ENCODE measurements around the gene PARD3.
"Not testable (repeated sequence)": the region's sequence is repeated elsewhere in the genome, so short reads cannot be mapped to it uniquely, and the experiment has no call there.

The PARD3 gene

GRCh38 chr10:34286136-34286739 lies 528.9 kb downstream of the PARD3 start:
- no peak for DNase-seq (ENCODE audit: low read depth in 2 of 2, low spot score in 1 of 2)

GRCh38 chr10:34281661-34282582 lies 533.2 kb downstream of the PARD3 start:
- no peak for DNase-seq (ENCODE audit: low read depth in 2 of 2, low spot score in 1 of 2)

- DNase-seq (ENCODE audit: low read depth in 2 of 2, low spot score in 1 of 2) = no peak
Observed at GRCh38 chr10:34280599-34281374, 534.3 kb downstream of the PARD3 start.

DNA sequence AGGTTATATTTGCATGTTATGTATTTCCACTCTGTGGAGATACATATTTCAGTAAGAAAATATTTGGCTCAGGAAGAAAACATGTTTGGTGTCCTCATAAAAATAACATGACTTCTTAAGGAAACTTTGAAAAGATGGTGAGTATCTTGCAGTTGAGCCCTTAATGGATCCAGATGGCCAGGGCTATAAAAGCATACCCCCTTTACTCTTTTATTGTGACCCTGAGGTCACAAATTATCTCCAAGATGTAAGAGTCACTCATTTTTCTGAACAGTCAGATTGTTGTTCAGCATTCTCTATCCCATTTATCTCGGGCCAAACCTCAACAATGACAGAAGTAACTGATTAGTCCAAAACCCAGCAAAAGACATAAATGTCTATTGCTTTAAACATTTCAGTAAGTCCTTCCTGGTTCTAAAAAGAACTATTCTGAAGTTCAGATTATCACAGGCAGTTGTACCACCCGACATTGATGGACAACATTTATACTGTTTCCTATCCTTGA lies 539.4 kb downstream of the PARD3 start:
- DNase-seq (ENCODE audit: low read depth in 2 of 2, low spot score in 1 of 2) = no peak

DNA sequence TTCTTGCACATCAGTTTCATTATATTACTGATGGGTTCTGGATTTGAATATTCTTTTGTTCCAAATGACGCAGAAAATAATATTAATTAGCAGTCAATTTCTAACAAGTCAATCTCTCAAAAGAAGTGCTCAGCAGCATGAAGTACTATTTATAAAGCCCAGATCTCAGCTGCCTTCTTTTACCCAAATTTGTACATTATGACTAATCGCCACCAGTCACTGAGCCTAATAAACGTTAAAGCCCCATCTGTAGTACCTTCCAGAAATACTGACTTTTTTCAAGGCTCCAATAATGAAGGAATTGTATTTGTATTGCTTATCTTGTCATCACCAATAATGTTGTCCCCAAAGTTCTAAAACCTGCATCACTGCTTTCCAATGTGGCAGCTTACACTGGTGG lies 540.2 kb downstream of the PARD3 start:
- no peak for DNase-seq (ENCODE audit: low read depth in 2 of 2, low spot score in 1 of 2)

DNA sequence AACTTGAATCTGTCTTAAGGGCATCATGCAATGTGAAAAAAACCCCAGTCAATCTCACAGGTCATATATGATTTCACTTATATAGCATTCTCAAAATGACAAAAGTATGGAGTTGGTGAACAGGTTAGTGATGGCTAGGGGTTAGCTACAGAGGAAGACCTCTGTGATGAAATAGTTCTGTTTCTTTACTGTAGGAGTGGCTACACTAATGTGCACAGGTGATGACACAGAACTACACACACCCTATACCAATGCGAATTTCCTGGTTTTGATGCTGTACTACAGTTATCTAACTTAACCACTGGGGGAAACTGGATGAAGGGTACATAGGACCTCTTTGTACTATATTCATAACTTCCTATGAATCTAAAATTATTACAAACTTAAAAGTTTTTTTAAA lies 541.8 kb downstream of the PARD3 start:
- no peak for DNase-seq (ENCODE audit: low read depth in 2 of 2, low spot score in 1 of 2)

GRCh38 chr10:34272316-34272715 lies 542.8 kb downstream of the PARD3 start:
- DNase-seq (ENCODE audit: low read depth in 2 of 2, low spot score in 1 of 2) = no peak

GRCh38 chr10:34268410-34268809 lies 546.7 kb downstream of the PARD3 start:
- DNase-seq (ENCODE audit: low read depth in 2 of 2, low spot score in 1 of 2) = not testable (repeated sequence)

DNA sequence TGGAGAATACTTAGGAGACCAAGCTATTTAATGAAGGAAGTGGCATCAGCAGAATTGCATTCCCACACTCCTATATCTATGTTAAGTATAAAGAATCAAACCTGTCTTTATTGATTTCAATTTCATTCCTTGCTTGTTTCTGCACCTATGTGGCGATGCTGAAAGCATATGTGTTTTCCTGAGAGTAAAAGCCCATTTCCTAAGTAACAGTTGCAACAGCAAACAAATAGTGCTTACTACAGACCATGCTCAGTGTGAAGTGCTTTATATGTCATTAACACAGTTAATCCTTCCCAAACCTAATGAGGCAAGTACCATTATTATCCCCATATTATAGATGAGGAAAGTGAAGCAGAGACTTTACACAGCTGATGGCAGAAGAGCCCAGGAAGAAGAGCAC lies 552.1 kb downstream of the PARD3 start:
- no peak for DNase-seq (ENCODE audit: low read depth in 2 of 2, low spot score in 1 of 2)

DNA sequence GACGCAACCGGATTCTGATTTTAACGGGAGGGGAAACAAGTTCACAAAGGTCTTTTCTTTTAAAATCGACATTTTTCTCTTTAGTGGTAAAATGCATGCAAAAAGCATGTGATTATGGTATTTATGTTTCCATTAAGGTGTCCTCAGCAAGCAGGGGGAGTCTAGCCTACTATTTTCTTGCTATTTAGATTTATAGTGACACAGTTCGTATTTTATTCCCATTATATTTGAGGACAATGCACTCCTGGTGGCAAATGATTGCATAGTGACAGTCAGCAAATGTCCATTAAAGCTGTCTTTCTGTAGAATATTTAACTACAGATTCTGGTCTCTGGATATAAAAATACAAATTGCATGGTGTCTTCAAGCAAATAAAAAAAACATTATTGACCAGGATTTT lies 554.2 kb downstream of the PARD3 start:
- no peak for DNase-seq (ENCODE audit: low read depth in 2 of 2, low spot score in 1 of 2)

DNA sequence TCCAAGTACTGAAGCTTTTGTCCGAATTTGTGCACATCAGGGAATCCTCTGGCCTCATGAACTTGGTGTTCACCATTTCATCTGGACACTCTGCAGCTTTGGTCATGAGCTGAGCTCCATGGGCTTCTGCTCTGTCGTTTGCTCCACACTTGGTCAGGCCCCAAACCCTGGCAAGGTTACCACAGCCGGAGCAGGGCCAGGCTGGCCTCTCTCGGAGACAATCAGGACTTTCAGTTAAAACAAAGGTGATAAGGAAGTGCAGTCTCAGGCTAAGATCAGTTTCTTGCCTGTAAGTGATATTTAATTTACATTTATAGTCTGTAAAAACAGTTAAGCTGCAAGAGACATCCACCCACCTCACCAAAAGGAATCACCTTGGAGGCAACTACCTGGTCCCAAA lies 558.9 kb downstream of the PARD3 start:
- DNase-seq (ENCODE audit: low read depth in 2 of 2, low spot score in 1 of 2) = no peak

GRCh38 chr10:34255035-34255434 lies 560.1 kb downstream of the PARD3 start:
- no peak for DNase-seq (ENCODE audit: low read depth in 2 of 2, low spot score in 1 of 2)

DNA sequence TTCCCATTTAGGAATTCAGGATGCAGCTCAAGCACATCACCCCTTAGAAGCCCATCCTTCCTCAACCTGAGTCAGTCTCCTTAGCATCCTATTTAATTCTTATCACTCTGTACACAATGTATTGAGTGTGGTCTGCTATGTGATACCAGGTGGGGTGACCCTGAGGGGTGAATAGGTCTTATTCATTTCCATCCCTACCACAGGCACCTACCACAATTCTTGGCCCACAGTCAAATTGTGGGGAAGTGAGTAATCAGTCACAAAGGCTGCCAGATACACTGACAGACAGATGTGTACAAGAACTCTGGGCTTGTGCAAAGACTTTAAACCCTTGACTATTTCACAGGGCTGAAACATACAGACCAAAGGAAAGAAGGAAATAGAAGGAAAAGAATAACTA lies 560.5 kb downstream of the PARD3 start:
- DNase-seq (ENCODE audit: low read depth in 2 of 2, low spot score in 1 of 2) = no peak

DNA sequence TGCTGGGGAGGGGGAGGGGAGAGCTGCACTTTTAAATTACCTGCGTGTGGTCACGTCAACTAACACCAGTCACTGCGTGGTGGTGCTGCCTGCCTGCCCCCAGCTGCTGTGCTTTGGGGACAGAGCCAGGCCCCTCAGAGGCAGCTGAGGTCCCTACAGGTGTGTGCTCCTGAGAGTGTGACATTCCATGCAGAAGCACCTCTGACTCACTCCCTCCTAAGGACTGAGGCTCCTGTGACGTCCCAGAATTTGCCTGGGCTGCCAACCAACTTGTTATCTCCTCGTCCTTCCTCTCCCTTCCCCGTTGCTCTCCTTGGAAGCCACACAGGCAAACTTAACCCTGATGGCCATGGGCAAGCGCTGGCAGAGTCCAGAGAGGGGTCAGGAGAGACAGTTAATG lies 563.0 kb downstream of the PARD3 start:
- DNase-seq (ENCODE audit: low read depth in 2 of 2, low spot score in 1 of 2) = no peak

DNA sequence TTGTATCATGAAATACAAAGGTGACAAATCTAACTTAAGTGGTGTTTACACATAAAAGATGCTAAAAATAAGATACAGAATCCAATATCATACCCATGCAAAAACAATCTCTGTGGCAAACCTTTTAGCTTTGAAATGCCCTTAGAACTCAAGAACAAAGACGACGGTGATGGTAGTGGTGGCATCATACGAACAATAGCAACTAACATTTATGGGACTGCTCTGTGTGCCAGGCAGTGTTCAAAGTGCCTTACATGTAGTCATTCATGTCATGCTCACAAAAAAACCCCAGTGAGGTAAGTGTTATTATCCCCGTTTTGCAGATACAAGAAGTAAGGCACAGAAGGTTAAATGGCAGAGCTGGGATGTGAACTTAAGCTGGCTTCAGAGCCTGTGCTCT lies 563.9 kb downstream of the PARD3 start:
- DNase-seq (ENCODE audit: low read depth in 2 of 2, low spot score in 1 of 2) = no peak

DNA sequence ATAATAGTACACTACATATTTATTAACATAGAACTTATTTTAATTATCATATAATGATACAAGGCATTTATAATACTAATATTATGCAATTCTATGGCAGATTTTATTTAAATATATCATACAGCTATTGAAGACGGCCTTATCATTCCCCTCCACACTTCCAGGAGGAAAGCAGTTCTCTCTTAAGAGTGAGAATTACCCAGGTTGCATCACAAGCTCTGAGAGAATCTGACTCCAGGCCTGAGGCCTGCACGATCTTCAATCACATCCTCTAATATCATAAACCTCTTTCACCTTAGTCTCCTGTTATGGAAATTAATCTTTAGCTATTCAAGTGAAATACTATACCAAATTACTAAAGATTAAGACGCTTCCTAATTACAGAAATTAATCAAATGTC lies 564.4 kb downstream of the PARD3 start:
- no peak for DNase-seq (ENCODE audit: low read depth in 2 of 2, low spot score in 1 of 2)

DNA sequence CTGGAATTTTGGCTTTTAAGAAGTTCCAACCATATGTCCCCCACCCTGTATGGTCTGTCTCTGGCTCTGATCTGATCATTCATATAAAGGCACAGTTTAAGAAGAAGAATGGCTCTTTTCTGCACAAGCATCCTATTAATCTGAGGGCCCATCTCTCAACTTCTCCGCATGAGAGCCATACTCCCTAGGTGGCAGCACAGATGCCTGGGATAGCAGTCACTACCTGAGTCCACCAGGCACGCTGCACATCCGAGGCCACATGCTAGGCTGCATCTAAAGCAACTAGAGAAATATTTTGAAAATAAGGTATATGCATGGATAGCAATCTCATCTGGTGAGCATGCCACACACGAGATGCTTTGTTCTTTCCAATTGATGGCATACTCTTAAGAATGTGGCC lies 565.5 kb downstream of the PARD3 start:
- no peak for DNase-seq (ENCODE audit: low read depth in 2 of 2, low spot score in 1 of 2)

DNA sequence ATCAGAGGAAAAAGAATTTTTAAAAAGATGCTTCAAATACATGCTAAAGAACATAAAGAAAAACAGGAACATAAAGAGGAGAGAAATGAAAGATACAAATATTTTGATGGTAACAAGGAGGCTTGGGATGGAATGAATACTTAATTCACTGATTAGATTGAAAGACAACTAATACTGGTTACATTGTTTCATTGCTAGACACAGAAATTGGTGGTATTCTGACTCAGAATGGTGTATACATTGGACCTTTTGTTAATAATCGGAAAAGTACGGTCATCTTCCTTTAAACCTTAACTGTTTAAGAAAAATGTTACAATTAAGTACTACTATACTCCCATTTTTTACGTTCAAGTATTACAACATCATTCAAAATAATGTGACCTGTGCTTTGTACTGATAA lies 567.5 kb downstream of the PARD3 start:
- DNase-seq (ENCODE audit: low read depth in 2 of 2, low spot score in 1 of 2) = no peak

- no peak for DNase-seq (ENCODE audit: low read depth in 2 of 2, low spot score in 1 of 2)
Observed at GRCh38 chr10:34244756-34245484, 570.2 kb downstream of the PARD3 start.

GRCh38 chr10:34241226-34242000 lies 573.7 kb downstream of the PARD3 start:
- no peak for DNase-seq (ENCODE audit: low read depth in 2 of 2, low spot score in 1 of 2)
